K562 (cell line): Measurements from ENCODE around the gene UBASH3A. TPM values are rescaled to one million over a fixed set of nuclear protein-coding genes. Genes with fewer than 3 reads are reported as not detected.

Experiments used
- BDP1 ChIP-seq: IDR thresholded peaks from 3 replicates; pipeline ENCODE4 v1.6.1; 2011; ENCODE audit not compliant: insufficient read length, insufficient read depth
- ETV1 ChIP-seq: fragments of 450-650 bp; conservative IDR thresholded peaks from 2 replicates; pipeline ENCODE4 v1.6.1; 2016; ENCODE audit warnings: missing genetic modification characterization, control low read depth, low read depth, missing compliant biosample characterization
- HSF4 ChIP-seq: fragments of 250-450 bp; sonication (Bioruptor Pico); IDR thresholded peaks from 2 replicates; pipeline ENCODE4 v2.1.2; 2022; ENCODE audit warnings: mild to moderate bottlenecking, moderate library complexity, borderline replicate concordance
- KDM4B ChIP-seq, 2 experiments: fragments of 450-650 bp in 1 of 2; sonication (generic) in 1 of 2; IDR thresholded peaks; 2 replicates each; pipeline ENCODE4 v1.6.1; 2016 to 2017; ENCODE audit warnings: borderline replicate concordance in 2 of 2, antibody characterized with exemption in 1 of 2, low read depth in 1 of 2, mild to moderate bottlenecking in 1 of 2
- MED1 ChIP-seq: sonication (generic); formaldehyde crosslinking; IDR thresholded peaks from 2 replicates; pipeline ENCODE4 v1.8.1; 2023; ENCODE audit warnings: missing genetic modification reagents, borderline replicate concordance
- MLLT1 ChIP-seq, 2 experiments: fragments of 450-650 bp; IDR thresholded peaks; 2 replicates each; pipeline ENCODE4 v1.6.1; 2016
- PHF8 ChIP-seq: fragments of 200-600 bp; sonication (generic); IDR thresholded peaks from 2 replicates; pipeline ENCODE4 v1.6.1; 2012; ENCODE audit warnings: mixed run types, mild to moderate bottlenecking, inconsistent platforms, low read length, moderate library complexity, borderline replicate concordance
- RAD51 ChIP-seq: fragments of 450-650 bp; IDR thresholded peaks from 2 replicates; pipeline ENCODE4 v1.7.1; 2016; ENCODE audit warnings: low read depth, mild to moderate bottlenecking, borderline replicate concordance
- SAFB ChIP-seq: fragments of 200-400 bp; formaldehyde crosslinking; IDR thresholded peaks from 2 replicates; pipeline ENCODE4 v1.6.1; 2017; ENCODE audit warnings: low read depth, low read length, borderline replicate concordance
- STAT5B ChIP-seq: fragments of 250-450 bp; sonication (Bioruptor Pico); IDR thresholded peaks from 2 replicates; pipeline ENCODE4 v1.8.0; 2021; ENCODE audit warnings: mild to moderate bottlenecking, inconsistent platforms
- TFAP4 ChIP-seq: sonication (generic); formaldehyde crosslinking; IDR thresholded peaks from 2 replicates; pipeline ENCODE4 v1.8.0; 2022; ENCODE audit warnings: missing genetic modification reagents, mild to moderate bottlenecking, moderate library complexity, borderline replicate concordance
- ZBTB11 ChIP-seq, 3 experiments: fragments of 200-800 bp in 1 of 3; fragments of 250-450 bp in 1 of 3; fragments of 450-650 bp in 1 of 3; sonication (Bioruptor Pico) in 1 of 3; sonication (Bioruptor generic) in 1 of 3; formaldehyde crosslinking in 1 of 3; IDR thresholded peaks; 2 replicates each; pipeline versions ENCODE4 v1.6.1 to v1.8.0; 2016 to 2022; ENCODE audit warnings: mild to moderate bottlenecking in 2 of 3, missing genetic modification characterization in 2 of 3, missing compliant biosample characterization in 1 of 3, moderate library complexity in 1 of 3
- ZNF212 ChIP-seq: fragments of 450-650 bp; formaldehyde crosslinking; IDR thresholded peaks from 2 replicates; pipeline ENCODE4 v1.4.0; 2020; ENCODE audit warnings: mild to moderate bottlenecking
- ZNF551 ChIP-seq: fragments of 250-450 bp; sonication (Bioruptor Pico); IDR thresholded peaks from 2 replicates; pipeline ENCODE4 v1.5.0; 2021; ENCODE audit warnings: mild to moderate bottlenecking, moderate library complexity
- ZNF584 ChIP-seq: fragments of 200-800 bp; sonication (Bioruptor generic); IDR thresholded peaks from 2 replicates; pipeline ENCODE4 v1.6.1; 2016; ENCODE audit warnings: low read depth, mild to moderate bottlenecking, missing genetic modification characterization, missing compliant biosample characterization
- ZNF609 ChIP-seq: sonication (generic); formaldehyde crosslinking; IDR thresholded peaks from 2 replicates; pipeline ENCODE4 v1.8.1; 2023; ENCODE audit warnings: missing genetic modification reagents, mild to moderate bottlenecking, borderline replicate concordance
- polyA plus RNA-seq, 8 experiments: library from polyadenylated mRNA; depleted of rRNA in 4 of 8; stranded (reverse) in 5 of 8; unstranded in 3 of 8; fragments of >200 nt; fragmentation: Nextera tagmentation in 2 of 8; fragmentation: Illumina TruSeq in 1 of 8; extraction: Ambion mirVana in 2 of 8; extraction: Trizol in 1 of 8; gene quantifications; 2 replicates each; pipeline versions ENCODE4 v1.2.1 to v1.2.3, GENCODE V29; 2011 to 2014; ENCODE audit warnings: inconsistent platforms in 1 of 8, missing spikeins in 1 of 8
- total RNA-seq, 7 experiments: library from RNA; depleted of rRNA in 6 of 7; stranded (reverse); fragments of >200 nt in 6 of 7; fragmentation: Illumina TruSeq in 2 of 7; extraction: Trizol in 2 of 7; gene quantifications; 2 replicates each; pipeline versions ENCODE4 v1.2.1 to v1.2.3, GENCODE V29; 2011 to 2021; ENCODE audit warnings: low replicate concordance in 1 of 7

The UBASH3A gene
- total and polyA plus RNA-seq, 9 of the 15 experiments (the other 6 are each of a cell fraction or from before 2014, with no cell fraction given) = 0.23 to 1.8 (median 1.1) TPM

GRCh38 chr21:42433946-42434551, 30.3 kb downstream of the UBASH3A start (continued):
- TF ChIP-seq ZNF551 (CRISPR knock-in tag) (no peak), MED1 (CRISPR knock-in tag) (no peak), KDM4B (IDR thresholded peaks at IDR 0.05; ENCODE audit: borderline replicate concordance in 2 of 2, low read depth in 1 of 2) (no peak), ETV1 (tag) (no peak), RAD51 (no peak), ZNF609 (CRISPR knock-in tag) (no peak), ZNF584 (CRISPR knock-in tag) (no peak; the same call in 1 of the 2 replicates), PHF8 (no peak), BDP1 (no peak), ZNF212 (CRISPR knock-in tag) (no peak), TFAP4 (CRISPR knock-in tag) (peak; percentile 43; the same call in 1 of the 2 replicates), ZBTB11 (CRISPR knock-in tag; IDR thresholded peaks at IDR 0.05) (no peak), MLLT1 (IDR thresholded peaks at IDR 0.05) (no peak), HSF4 (no peak), SAFB (no peak), STAT5B (no peak)
